Body of pancreas (tissue), 4 donors: Measurements from ENCODE around the gene ATF6.

Experiments used
- CTCF ChIP-seq, 7 experiments: fragments of 450-650 bp in 4 of 7; fragments of 200-600 bp in 3 of 7; sonication (generic) in 3 of 7; IDR thresholded peaks; one replicate each; pipeline ENCODE4 v1.5.1; 2016 to 2019; ENCODE audit warnings: antibody characterized with exemption in 7 of 7
- POLR2A ChIP-seq, 3 donors: fragments of 450-650 bp; IDR thresholded peaks; one replicate each; pipeline ENCODE4 v1.6.1; 2016; ENCODE audit warnings: antibody characterized with exemption in 3 of 3, mild to moderate bottlenecking in 2 of 3

- TF ChIP-seq POLR2A (IDR thresholded peaks at IDR 0.05) = no peak
- TF ChIP-seq CTCF (IDR thresholded peaks at IDR 0.05) = no peak
Observed at GRCh38 chr1:161981126-161981525, 215.0 kb downstream of the ATF6 start.
